ENCODE data around the gene VNN1.
A peak's percentile ranks its signal among the peaks of the same experiment; 100 is the strongest.

Gene VNN1, protein sequence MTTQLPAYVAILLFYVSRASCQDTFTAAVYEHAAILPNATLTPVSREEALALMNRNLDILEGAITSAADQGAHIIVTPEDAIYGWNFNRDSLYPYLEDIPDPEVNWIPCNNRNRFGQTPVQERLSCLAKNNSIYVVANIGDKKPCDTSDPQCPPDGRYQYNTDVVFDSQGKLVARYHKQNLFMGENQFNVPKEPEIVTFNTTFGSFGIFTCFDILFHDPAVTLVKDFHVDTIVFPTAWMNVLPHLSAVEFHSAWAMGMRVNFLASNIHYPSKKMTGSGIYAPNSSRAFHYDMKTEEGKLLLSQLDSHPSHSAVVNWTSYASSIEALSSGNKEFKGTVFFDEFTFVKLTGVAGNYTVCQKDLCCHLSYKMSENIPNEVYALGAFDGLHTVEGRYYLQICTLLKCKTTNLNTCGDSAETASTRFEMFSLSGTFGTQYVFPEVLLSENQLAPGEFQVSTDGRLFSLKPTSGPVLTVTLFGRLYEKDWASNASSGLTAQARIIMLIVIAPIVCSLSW

DNA sequence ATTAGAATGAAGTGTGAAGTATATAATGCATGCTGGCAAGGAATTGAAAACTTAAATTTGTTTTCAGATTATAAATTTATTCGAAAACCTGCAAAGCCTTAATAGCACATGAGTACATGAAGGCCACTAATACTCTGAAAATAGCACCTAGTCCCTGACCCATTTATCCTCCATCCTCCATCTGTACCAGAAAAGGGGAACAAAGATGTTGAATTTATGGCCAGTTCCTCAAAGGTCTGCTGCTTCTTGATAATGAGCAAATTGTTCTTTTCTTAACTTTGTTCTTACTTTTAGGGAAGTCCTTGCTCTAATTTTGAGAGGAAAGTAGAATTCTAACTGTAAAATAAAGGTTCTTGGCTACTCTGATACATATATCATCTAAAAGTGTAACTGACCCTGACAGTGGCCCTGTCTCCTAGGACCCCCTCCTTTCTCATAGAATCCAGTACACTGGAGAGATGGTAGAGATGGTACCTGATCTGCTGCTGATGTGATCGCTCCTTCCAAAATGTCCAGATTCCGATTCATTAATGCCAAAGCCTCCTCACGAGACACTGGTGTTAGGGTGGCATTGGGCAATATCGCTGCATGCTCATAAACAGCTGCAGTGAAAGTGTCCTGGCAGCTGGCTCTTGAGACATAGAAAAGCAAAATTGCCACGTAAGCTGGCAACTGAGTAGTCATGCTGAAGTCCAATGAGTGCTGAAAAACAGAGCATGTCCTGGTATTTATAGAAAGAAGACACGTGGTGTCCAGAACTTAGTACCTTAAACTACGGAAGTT lies at the start of gene VNN1:
Gene VNN1 (minus strand): TSS at position 704 of the 783 bp plus-strand sequence. CDS start 20 bp downstream, at position 684.
- no peaks in the 10 kb centered on the region for H4K20me1 ChIP-seq (ENCODE audit: insufficient read depth, low read length)
- H3K79me2 ChIP-seq (ENCODE audit: insufficient read depth, low read length): no peaks in the 10 kb centered on the region
- H3K27ac ChIP-seq (ENCODE audit: low read depth, low read length, poor library complexity, severe bottlenecking): no peak within 1 kb of the TSS
- H3K27me3 ChIP-seq (ENCODE audit: insufficient read depth, low read length): no peaks in the 10 kb centered on the region
- no peaks in the 10 kb centered on the region for H3F3A ChIP-seq (ENCODE audit: insufficient read depth, low read length)
- no peak within 1 kb of the TSS for H3K4me3 ChIP-seq (ENCODE audit: low read depth, low read length, poor library complexity, severe bottlenecking)
- H3K9me3 ChIP-seq (ENCODE audit: low read length): no peaks in the 10 kb centered on the region
- no peak within 1 kb of the TSS for H2AFZ ChIP-seq (ENCODE audit: low read length)
- no peak within 1 kb of the TSS for H3K9ac ChIP-seq (ENCODE audit: low read length)
- no peaks in the 10 kb centered on the region for H3K4me1 ChIP-seq (ENCODE audit: insufficient read depth, low read length, severe bottlenecking)
- no peaks in the 10 kb centered on the region for H3K36me3 ChIP-seq (ENCODE audit: insufficient read depth, low read length)
- no peak within 1 kb of the TSS for H3K4me2 ChIP-seq (ENCODE audit: low read length)
- H3K9me2 ChIP-seq (ENCODE audit: low read depth, low read length): no peaks in the 10 kb centered on the region
- TF ChIP-seq EZH2 (IDR thresholded peaks at IDR 0.05; ENCODE audit: borderline replicate concordance, low read length): no peak
- TF ChIP-seq, protein P1, sequence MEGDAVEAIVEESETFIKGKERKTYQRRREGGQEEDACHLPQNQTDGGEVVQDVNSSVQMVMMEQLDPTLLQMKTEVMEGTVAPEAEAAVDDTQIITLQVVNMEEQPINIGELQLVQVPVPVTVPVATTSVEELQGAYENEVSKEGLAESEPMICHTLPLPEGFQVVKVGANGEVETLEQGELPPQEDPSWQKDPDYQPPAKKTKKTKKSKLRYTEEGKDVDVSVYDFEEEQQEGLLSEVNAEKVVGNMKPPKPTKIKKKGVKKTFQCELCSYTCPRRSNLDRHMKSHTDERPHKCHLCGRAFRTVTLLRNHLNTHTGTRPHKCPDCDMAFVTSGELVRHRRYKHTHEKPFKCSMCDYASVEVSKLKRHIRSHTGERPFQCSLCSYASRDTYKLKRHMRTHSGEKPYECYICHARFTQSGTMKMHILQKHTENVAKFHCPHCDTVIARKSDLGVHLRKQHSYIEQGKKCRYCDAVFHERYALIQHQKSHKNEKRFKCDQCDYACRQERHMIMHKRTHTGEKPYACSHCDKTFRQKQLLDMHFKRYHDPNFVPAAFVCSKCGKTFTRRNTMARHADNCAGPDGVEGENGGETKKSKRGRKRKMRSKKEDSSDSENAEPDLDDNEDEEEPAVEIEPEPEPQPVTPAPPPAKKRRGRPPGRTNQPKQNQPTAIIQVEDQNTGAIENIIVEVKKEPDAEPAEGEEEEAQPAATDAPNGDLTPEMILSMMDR (IDR thresholded peaks at IDR 0.05; ENCODE audit: low read length): no peak

- Histone ChIP-seq H3F3A (ENCODE audit: insufficient read depth, low read length) (peaks cover 3% of the 10 kb centered on the region; the same call in 1 of the 2 replicates), H3K27me3 (ENCODE audit: insufficient read depth, low read length) (no peaks in the 10 kb centered on the region), H3K9ac (ENCODE audit: low read length) (peak overlapping the region; percentile 65), H4K20me1 (ENCODE audit: insufficient read depth, low read length) (no peaks in the 10 kb centered on the region), H3K4me2 (ENCODE audit: low read length) (peak overlapping the region; percentile 80), H3K27ac (ENCODE audit: low read depth, low read length, poor library complexity, severe bottlenecking) (peak overlapping the region; percentile 64), H2AFZ (ENCODE audit: low read length) (peak overlapping the region; percentile 48), H3K9me2 (ENCODE audit: low read depth, low read length) (no peaks in the 10 kb centered on the region), H3K36me3 (ENCODE audit: insufficient read depth, low read length) (peaks cover 4% of the 10 kb centered on the region; the same call in 1 of the 2 replicates), H3K9me3 (ENCODE audit: low read length) (no peaks in the 10 kb centered on the region), H3K79me2 (ENCODE audit: insufficient read depth, low read length) (peaks cover 18% of the 10 kb centered on the region), H3K4me3 (ENCODE audit: low read depth, low read length, poor library complexity, severe bottlenecking) (peak overlapping the region; percentile 68), H3K4me1 (ENCODE audit: insufficient read depth, low read length, severe bottlenecking) (peaks cover 57% of the 10 kb centered on the region)
- TF ChIP-seq, protein P1 (IDR thresholded peaks at IDR 0.05; ENCODE audit: low read length): no peak
- no peak for TF ChIP-seq EZH2 (IDR thresholded peaks at IDR 0.05; ENCODE audit: borderline replicate concordance, low read length)
Measured at GRCh38 chr6:132763269-132763668, 49.4 kb upstream of the VNN1 start.

DNA sequence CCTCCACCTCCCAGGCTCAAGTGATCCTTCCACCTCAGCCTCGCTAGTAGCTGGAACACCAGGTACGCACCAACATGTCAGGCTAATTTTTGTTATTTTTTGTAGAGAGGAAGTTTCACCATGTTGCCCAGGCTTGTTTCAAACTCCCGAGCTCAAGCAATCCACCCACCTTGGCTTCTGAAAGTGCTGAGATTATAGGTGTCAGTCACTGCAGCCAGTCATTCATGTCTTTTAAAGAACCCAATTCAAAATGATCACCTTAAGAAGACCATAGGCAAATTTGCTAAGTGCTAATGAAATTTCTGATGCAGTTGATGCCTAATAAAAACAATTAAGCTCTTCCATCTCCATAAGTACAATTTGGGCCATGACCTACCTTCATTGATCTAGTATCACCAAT lies 46.4 kb upstream of the VNN1 start:
- Histone ChIP-seq H3K27me3 (ENCODE audit: insufficient read depth, low read length) (no peaks in the 10 kb centered on the region), H3K4me2 (ENCODE audit: low read length) (peak overlapping the region; percentile 19; the same call in 1 of the 2 replicates), H3F3A (ENCODE audit: insufficient read depth, low read length) (peaks cover 3% of the 10 kb centered on the region; the same call in 1 of the 2 replicates), H2AFZ (ENCODE audit: low read length) (no peak overlapping the region), H3K36me3 (ENCODE audit: insufficient read depth, low read length) (peaks cover 4% of the 10 kb centered on the region; the same call in 1 of the 2 replicates), H3K79me2 (ENCODE audit: insufficient read depth, low read length) (peaks cover 18% of the 10 kb centered on the region), H4K20me1 (ENCODE audit: insufficient read depth, low read length) (no peaks in the 10 kb centered on the region), H3K27ac (ENCODE audit: low read depth, low read length, poor library complexity, severe bottlenecking) (peak overlapping the region; percentile 55), H3K9me3 (ENCODE audit: low read length) (no peaks in the 10 kb centered on the region), H3K4me1 (ENCODE audit: insufficient read depth, low read length, severe bottlenecking) (peaks cover 82% of the 10 kb centered on the region), H3K9ac (ENCODE audit: low read length) (no peak overlapping the region), H3K9me2 (ENCODE audit: low read depth, low read length) (no peaks in the 10 kb centered on the region), H3K4me3 (ENCODE audit: low read depth, low read length, poor library complexity, severe bottlenecking) (no peak overlapping the region)
- no peak for TF ChIP-seq EZH2 (IDR thresholded peaks at IDR 0.05; ENCODE audit: borderline replicate concordance, low read length)
- TF ChIP-seq, protein P1 (IDR thresholded peaks at IDR 0.05; ENCODE audit: low read length): no peak
